Right forelimb (tissue), 1 donor: Measurements from ENCODE around the gene HACE1.

Source experiments
- DNase-seq: peaks from one replicate; pipeline ENCODE4 v3.0.0-alpha.2; 2018

HACE1 gene

DNA sequence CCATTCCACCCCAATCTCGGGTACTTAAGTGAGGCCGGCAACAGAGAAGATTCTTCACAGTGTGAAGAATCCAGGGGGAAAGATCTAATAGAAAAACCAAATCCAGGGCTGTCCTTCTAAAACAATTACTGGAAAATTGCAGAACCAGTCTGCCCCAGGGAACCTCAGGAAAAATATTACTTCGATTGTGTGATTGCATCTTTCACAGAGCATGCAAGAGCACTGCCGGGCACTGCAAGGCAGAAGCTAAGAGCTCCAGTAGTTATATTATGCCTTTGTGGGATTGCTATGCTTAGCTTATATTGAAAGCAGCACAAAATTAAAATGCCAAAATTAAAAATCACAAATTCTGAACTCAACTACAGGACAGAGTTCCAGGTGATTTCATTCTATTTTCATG lies 175.9 kb downstream of the HACE1 start:
- DNase-seq: no peak

DNA sequence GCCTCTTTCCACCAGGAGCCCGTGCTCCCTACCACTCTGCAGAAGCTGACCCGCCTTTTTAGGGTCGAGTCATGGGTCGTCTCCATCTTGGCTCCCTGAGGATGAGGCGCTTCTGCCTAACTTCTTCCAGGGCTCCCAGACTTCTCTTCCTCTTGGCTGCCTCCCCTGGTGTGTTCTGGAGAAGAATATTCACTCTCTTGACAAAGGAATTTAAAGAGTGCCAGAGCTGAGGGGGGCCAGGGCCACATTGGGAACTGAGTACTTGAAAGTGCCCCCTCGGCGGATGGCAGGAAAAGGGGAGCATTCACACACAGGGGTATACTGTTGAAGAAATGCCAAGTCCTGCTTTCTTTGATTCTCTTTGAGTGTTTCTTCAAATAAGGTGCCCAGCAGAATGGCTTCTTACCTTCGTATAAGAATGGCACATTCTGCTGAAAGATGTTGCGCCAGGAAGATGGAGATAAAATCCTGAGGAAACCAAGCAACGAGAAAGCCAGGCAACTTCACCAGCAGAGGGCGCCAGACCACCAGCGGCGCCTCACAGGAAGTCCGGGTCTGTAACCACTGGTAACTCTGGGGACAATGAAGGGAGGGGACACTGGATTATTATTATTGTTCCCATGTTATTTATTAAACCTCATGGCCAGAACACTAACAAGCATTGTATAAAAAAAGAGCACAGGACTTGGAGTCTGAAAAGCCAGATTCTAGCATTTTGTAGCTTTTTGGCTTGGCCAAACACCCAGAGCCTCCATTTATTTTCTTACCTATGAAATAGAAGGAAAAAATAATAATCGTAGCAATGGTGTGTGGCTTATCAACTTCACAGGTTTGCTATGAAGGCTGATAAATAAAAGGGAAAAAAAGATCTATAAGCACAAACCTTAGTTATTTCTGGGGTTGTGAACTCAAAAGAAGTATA lies 176.7 kb downstream of the HACE1 start:
- DNase-seq: no peak

DNA sequence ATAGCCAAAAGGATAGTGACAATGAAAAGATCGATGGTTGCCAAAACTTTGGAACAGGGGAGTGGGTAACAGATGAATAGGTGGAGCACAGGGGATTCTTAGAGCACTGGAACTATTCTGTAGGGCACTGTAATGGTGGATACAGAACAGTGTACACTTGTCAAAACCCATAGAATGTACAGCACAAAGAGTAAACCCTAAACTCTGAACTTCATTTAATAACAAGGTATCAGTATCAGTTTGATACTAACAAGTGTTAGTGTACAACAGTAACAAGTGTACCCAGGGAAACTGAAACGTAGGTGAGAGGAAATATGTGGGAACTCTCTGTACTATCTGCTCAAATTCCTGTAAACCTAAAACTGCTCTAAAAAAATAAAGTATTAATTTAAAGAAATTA lies 179.2 kb downstream of the HACE1 start:
- no peak for DNase-seq

DNA sequence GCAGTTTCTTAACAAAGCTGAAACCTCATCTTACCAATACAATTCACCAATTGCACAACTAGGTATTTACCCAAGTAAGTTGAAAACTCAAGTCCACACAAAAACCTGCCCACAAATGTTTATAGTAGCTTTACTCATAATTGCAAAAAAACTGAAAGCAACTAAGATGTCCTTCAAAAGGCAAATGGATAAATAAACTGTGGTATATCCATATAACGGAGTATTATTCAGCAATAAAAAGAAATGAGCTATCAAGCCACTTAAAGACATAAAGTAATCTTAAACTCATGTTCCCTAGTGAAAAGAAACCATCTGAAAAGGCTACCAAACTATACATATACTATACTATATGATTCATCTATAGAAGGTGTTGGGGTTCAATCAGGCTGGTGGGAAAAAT lies 179.7 kb downstream of the HACE1 start:
- no peak for DNase-seq
